SK-N-SH (cell line): Measurements from ENCODE around the gene TUBGCP6.

Source experiments
- CHD2 ChIP-seq: fragments of 150-350 bp; IDR thresholded peaks from 2 replicates; pipeline ENCODE4 v1.6.1; 2018; ENCODE audit warnings: low read length; ENCODE audit not compliant: partially characterized antibody
- FOSL2 ChIP-seq: IDR thresholded peaks from 2 replicates; pipeline ENCODE4 v1.4.0; 2012; ENCODE audit warnings: low read depth, mild to moderate bottlenecking, moderate library complexity, borderline replicate concordance
- RAD21 ChIP-seq: IDR thresholded peaks from 2 replicates; pipeline ENCODE4 v1.6.1; 2012; ENCODE audit warnings: mild to moderate bottlenecking, low read length
- RXRA ChIP-seq: IDR thresholded peaks from 2 replicates; pipeline ENCODE4 v1.4.0; 2012; ENCODE audit warnings: low read depth, mild to moderate bottlenecking, borderline replicate concordance
- SMC3 ChIP-seq: IDR thresholded peaks from 2 replicates; pipeline ENCODE4 v1.6.1; 2012; ENCODE audit warnings: low read depth, low read length, improper control_type of control experiment
- TF ChIP-seq, protein P1 (sequence below): IDR thresholded peaks from 2 replicates; pipeline ENCODE4 v1.4.0; 2012; ENCODE audit warnings: low read depth
- TF ChIP-seq, protein P2 (sequence below): fragments of 200-600 bp; sonication (generic); IDR thresholded peaks from 2 replicates; pipeline ENCODE4 v1.6.1; 2017; ENCODE audit warnings: antibody characterized with exemption, mild to moderate bottlenecking, moderate library complexity
- TF ChIP-seq, protein P3 (sequence below): IDR thresholded peaks from 2 replicates; pipeline ENCODE4 v1.4.0; 2012; ENCODE audit warnings: low read depth, borderline replicate concordance

DNA sequence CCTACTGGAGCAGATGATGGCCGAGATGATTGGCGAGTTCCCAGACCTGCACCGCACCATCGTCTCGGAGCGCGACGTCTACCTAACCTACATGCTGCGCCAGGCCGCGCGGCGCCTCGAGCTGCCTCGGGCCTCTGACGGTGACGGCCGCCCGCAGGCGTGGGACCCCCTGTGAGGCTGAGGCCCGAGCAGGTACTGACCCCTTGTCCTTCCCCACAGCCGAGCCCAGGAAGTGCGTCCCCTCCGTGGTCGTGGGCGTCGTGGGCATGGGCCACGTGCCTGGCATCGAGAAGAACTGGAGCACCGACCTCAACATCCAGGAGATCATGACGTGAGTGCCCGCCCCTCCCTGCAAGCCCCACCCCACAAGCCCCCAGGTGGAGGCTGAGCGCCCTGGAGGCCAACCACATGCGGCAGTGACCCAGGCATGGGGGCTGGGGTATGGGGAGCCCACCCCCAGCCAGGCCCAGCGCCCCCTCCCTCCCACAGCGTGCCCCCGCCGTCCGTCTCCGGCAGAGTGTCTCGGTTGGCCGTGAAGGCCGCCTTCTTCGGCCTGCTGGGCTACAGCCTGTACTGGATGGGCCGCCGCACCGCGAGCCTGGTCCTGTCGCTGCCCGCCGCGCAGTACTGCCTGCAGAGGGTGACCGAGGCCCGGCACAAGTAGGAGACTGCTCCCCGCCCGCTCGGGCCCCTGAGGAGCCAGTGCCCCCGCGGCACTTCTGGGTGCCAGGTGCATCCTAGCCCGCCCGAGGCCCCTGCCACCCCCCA, 46.8 kb downstream of the TUBGCP6 start:
- TF ChIP-seq, protein P1, sequence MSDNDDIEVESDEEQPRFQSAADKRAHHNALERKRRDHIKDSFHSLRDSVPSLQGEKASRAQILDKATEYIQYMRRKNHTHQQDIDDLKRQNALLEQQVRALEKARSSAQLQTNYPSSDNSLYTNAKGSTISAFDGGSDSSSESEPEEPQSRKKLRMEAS, result no peak
- TF ChIP-seq, protein P2, sequence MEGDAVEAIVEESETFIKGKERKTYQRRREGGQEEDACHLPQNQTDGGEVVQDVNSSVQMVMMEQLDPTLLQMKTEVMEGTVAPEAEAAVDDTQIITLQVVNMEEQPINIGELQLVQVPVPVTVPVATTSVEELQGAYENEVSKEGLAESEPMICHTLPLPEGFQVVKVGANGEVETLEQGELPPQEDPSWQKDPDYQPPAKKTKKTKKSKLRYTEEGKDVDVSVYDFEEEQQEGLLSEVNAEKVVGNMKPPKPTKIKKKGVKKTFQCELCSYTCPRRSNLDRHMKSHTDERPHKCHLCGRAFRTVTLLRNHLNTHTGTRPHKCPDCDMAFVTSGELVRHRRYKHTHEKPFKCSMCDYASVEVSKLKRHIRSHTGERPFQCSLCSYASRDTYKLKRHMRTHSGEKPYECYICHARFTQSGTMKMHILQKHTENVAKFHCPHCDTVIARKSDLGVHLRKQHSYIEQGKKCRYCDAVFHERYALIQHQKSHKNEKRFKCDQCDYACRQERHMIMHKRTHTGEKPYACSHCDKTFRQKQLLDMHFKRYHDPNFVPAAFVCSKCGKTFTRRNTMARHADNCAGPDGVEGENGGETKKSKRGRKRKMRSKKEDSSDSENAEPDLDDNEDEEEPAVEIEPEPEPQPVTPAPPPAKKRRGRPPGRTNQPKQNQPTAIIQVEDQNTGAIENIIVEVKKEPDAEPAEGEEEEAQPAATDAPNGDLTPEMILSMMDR, result no peak
- TF ChIP-seq RAD21 (no peak), SMC3 (no peak), CHD2 (no peak), RXRA (no peak), FOSL2 (no peak)
- TF ChIP-seq, protein P3, sequence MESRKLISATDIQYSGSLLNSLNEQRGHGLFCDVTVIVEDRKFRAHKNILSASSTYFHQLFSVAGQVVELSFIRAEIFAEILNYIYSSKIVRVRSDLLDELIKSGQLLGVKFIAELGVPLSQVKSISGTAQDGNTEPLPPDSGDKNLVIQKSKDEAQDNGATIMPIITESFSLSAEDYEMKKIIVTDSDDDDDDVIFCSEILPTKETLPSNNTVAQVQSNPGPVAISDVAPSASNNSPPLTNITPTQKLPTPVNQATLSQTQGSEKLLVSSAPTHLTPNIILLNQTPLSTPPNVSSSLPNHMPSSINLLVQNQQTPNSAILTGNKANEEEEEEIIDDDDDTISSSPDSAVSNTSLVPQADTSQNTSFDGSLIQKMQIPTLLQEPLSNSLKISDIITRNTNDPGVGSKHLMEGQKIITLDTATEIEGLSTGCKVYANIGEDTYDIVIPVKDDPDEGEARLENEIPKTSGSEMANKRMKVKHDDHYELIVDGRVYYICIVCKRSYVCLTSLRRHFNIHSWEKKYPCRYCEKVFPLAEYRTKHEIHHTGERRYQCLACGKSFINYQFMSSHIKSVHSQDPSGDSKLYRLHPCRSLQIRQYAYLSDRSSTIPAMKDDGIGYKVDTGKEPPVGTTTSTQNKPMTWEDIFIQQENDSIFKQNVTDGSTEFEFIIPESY, result no peak
